ENCODE measurements around the gene IQSEC3.
"Not testable (repeated sequence)": the region's sequence is repeated elsewhere in the genome, so short reads cannot be mapped to it uniquely, and the experiment has no call there.

- not testable (repeated sequence) for TF ChIP-seq EP300 (conservative IDR thresholded peaks at IDR 0.05; ENCODE audit: poor library complexity, severe bottlenecking); CTCF (IDR thresholded peaks at IDR 0.05; ENCODE audit: poor library complexity, severe bottlenecking); EZH2 (IDR thresholded peaks at IDR 0.05; ENCODE audit: borderline replicate concordance, insufficient read depth, low read length, poor library complexity, severe bottlenecking); REST (IDR thresholded peaks at IDR 0.05; ENCODE audit: borderline replicate concordance); TAF1 (IDR thresholded peaks at IDR 0.05; ENCODE audit: low read depth)
These were observed 121.7 kb downstream of the IQSEC3 start for GRCh38 chr12:187986-188909.

All from neural cell (in vitro differentiated cells).